ENCODE results near the gene ATOH8. TPM values are rescaled to one million over a fixed set of nuclear protein-coding genes. Genes with fewer than 3 reads are reported as not detected.

The ATOH8 gene, protein sequence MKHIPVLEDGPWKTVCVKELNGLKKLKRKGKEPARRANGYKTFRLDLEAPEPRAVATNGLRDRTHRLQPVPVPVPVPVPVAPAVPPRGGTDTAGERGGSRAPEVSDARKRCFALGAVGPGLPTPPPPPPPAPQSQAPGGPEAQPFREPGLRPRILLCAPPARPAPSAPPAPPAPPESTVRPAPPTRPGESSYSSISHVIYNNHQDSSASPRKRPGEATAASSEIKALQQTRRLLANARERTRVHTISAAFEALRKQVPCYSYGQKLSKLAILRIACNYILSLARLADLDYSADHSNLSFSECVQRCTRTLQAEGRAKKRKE
- total RNA-seq: not detected
- 0.34 TPM for polyA plus RNA-seq (2013, experiment 1 of 2)
- polyA plus RNA-seq (2013, experiment 2 of 2): 0.60 TPM
- 0 to 0.86 (median 0) reads per million in 172 experiments for total RNA-seq

DNA sequence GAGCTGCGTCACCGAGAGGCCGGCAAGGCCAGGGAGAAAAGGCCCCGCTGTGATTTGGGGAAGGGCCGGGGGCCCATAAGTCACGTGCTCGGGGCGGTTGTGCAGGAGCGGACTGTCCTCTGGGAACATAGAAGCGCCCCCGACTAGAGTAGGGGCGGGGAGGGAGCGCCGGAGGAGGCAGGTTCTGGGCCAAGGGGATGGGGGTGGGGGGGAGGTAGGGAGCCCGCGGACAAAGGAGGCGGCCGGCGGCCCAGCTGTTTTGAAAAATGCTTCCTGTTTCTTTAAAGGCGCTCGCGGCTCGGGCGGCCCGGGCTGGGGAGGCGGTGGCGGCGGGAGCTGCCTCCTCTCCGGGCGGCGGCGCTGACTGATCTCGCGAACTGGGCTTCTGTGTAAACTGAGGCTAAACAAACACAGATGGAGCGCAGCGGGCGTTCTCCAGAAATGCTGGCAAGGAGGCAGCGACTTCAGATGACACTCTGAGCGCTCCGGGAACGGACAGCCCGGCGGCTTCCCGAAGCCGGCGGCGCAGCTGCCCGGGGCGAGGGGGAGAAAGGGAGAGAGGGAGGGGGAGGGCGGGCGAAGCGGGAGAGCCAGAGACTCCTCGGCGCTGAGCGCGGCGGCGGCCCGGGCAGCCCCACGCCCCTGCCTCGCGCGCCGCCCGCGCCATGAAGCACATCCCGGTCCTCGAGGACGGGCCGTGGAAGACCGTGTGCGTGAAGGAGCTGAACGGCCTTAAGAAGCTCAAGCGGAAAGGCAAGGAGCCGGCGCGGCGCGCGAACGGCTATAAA lies at the start of gene ATOH8:
TSS of gene ATOH8 (plus strand) at position 467 of the 788 bp plus-strand sequence. CDS start at position 666, 199 bp downstream.
- Mint-ChIP-seq H3K4me3 (peak within 1 kb of the TSS; percentile 74), H3K27me3 (peaks cover 82% of the 10 kb centered on the region), H3K9me3 (no peaks in the 10 kb centered on the region), H3K36me3 (ENCODE audit: low read depth) (no peaks in the 10 kb centered on the region), H3K27ac (no peak within 1 kb of the TSS), H3K4me1 (ENCODE audit: low read depth) (peaks cover 27% of the 10 kb centered on the region)
- intact Hi-C loops (cut with DNase I, micrococcal nuclease): loop anchor here in 1 of 2 experiments (5.0 kb wide), 1 partner anchor 324 kb away; no protein-coding TSS in a partner anchor
- Histone ChIP-seq H3K27me3 (ENCODE audit: control insufficient read depth in 1 of 2, insufficient read depth in 2 of 2, low read length in 2 of 2) (peaks cover 64 to 70% of the 10 kb centered on the region in 2 experiments), H3K4me3 (ENCODE audit: low read length) (peak within 1 kb of the TSS; percentile 34), H3K9me3 (ENCODE audit: control insufficient read depth in 1 of 2, insufficient read depth in 1 of 2, low read length in 2 of 2) (peaks cover 0 to 11% of the 10 kb centered on the region in 2 experiments), H3K4me1 (ENCODE audit: insufficient read depth, low read length) (peaks cover 29% of the 10 kb centered on the region), H3K36me3 (ENCODE audit: insufficient read depth, low read length) (no peaks in the 10 kb centered on the region), H3K27ac (ENCODE audit: low read depth in 1 of 2, low read length in 2 of 2) (no peak within 1 kb of the TSS)
- no peak for ATAC-seq (ENCODE audit: poor library complexity)
- DNase-seq: peak in 4 of 14 experiments; percentile 8 to 38 (median 26)
- POLR2A ChIA-PET: no interaction called here
- TF ChIP-seq, protein P1, sequence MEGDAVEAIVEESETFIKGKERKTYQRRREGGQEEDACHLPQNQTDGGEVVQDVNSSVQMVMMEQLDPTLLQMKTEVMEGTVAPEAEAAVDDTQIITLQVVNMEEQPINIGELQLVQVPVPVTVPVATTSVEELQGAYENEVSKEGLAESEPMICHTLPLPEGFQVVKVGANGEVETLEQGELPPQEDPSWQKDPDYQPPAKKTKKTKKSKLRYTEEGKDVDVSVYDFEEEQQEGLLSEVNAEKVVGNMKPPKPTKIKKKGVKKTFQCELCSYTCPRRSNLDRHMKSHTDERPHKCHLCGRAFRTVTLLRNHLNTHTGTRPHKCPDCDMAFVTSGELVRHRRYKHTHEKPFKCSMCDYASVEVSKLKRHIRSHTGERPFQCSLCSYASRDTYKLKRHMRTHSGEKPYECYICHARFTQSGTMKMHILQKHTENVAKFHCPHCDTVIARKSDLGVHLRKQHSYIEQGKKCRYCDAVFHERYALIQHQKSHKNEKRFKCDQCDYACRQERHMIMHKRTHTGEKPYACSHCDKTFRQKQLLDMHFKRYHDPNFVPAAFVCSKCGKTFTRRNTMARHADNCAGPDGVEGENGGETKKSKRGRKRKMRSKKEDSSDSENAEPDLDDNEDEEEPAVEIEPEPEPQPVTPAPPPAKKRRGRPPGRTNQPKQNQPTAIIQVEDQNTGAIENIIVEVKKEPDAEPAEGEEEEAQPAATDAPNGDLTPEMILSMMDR (IDR thresholded peaks at IDR 0.05): no peak
- CTCF ChIA-PET: interaction anchor here (1.1 kb wide), 1 partner anchor 25 kb away, joined by 3 read pairs; no protein-coding TSS in a partner anchor

- H3K4me1 ChIP-seq (ENCODE audit: insufficient read depth, low read length): peaks cover 14% of the 10 kb centered on the region
- no peaks in the 10 kb centered on the region for H3K9me3 Mint-ChIP-seq
- H3K27me3 Mint-ChIP-seq: peaks cover 13% of the 10 kb centered on the region
- no peaks in the 10 kb centered on the region for H3K36me3 ChIP-seq (ENCODE audit: insufficient read depth, low read length)
- ChIA-PET CTCF (interaction anchor here (0.7 kb wide), 1 partner anchor 1302 kb away, joined by 3 read pairs; no protein-coding TSS in a partner anchor), POLR2A (no interaction called here)
- no peaks in the 10 kb centered on the region for H3K36me3 Mint-ChIP-seq (ENCODE audit: low read depth)
- H3K27ac ChIP-seq (ENCODE audit: low read depth in 1 of 2, low read length in 2 of 2): no peak overlapping the region
- no peak overlapping the region for H3K4me3 Mint-ChIP-seq
- TF ChIP-seq, protein P1 (IDR thresholded peaks at IDR 0.05): no peak
- intact Hi-C loops (cut with DNase I, micrococcal nuclease): loop anchor here in 1 of 2 experiments (10.0 kb wide), 1 partner anchor 309 kb away; no protein-coding TSS in a partner anchor
- peaks cover 0 to 4% of the 10 kb centered on the region in 2 experiments for H3K27me3 ChIP-seq (ENCODE audit: control insufficient read depth in 1 of 2, insufficient read depth in 2 of 2, low read length in 2 of 2)
- no peak for ATAC-seq (ENCODE audit: poor library complexity)
- no peaks in the 10 kb centered on the region for H3K9me3 ChIP-seq (ENCODE audit: control insufficient read depth in 1 of 2, insufficient read depth in 1 of 2, low read length in 2 of 2)
- no peak for DNase-seq
- no peak overlapping the region for H3K27ac Mint-ChIP-seq
- H3K4me1 Mint-ChIP-seq (ENCODE audit: low read depth): peaks cover 13% of the 10 kb centered on the region
- no peak overlapping the region for H3K4me3 ChIP-seq (ENCODE audit: low read length)
Measured at GRCh38 chr2:85704038-85704437, 49.8 kb upstream of the ATOH8 start.
